Measurements from ENCODE around the gene ZNF200.

GRCh38 chr16:3193221-3194212 is 41.4 kb downstream of the ZNF200 start:
- TF ChIP-seq CTCF (IDR thresholded peaks at IDR 0.05), result no peak
- TF ChIP-seq POLR2A (IDR thresholded peaks at IDR 0.05), result no peak
